ENCODE data around the gene LRRC47. TPM values are rescaled to one million over a fixed set of nuclear protein-coding genes. Genes with fewer than 3 reads are reported as not detected.

LRRC47 gene
- total RNA-seq, 2 donors from 2014 or later: 31.9 to 42.7 TPM

DNA sequence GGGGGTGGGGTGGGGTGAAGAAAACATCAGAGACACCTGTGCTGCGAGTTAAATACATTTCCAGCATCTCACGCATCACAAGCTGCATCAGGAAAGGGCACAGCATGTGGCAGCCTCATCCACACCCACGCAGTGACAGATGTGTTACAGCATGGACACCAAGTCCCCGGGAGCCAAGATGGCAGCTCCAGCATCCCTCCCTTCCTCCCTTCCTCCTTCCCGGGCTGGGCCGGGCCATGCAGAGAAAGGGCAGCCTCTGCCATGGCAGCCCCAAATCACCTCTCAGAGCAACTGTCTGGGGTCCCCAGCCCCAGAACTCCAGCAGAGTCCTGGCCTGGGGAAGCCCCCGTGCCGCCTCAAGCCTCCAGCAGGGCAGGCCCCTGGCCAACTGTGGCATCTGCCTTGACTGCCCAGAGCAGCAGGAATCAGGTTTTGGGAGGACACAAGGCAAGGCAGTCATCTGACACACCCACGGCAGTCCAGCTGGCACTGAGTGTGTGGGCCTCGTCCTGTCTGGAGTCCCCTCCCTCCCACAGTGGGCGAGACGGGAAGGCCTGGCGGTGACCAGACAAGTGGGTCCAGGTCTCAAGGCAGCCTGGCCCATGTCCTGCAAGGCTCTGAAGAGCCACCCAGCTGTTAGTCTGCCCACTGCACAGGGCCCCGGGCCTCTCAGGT, 17.6 kb downstream of the LRRC47 start:
- peaks cover 11% of the 10 kb centered on the region for H3K4me1 ChIP-seq
- intact Hi-C loops (cut with DNase I): no loop called here
- peaks cover 13% of the 10 kb centered on the region for H3K36me3 ChIP-seq
- no peak for DNase-seq
- no peak overlapping the region for H3K4me3 ChIP-seq
- H3K9ac ChIP-seq (ENCODE audit: low read depth in 2 of 2, low read length in 2 of 2): no peak overlapping the region
- TF ChIP-seq, protein P1, sequence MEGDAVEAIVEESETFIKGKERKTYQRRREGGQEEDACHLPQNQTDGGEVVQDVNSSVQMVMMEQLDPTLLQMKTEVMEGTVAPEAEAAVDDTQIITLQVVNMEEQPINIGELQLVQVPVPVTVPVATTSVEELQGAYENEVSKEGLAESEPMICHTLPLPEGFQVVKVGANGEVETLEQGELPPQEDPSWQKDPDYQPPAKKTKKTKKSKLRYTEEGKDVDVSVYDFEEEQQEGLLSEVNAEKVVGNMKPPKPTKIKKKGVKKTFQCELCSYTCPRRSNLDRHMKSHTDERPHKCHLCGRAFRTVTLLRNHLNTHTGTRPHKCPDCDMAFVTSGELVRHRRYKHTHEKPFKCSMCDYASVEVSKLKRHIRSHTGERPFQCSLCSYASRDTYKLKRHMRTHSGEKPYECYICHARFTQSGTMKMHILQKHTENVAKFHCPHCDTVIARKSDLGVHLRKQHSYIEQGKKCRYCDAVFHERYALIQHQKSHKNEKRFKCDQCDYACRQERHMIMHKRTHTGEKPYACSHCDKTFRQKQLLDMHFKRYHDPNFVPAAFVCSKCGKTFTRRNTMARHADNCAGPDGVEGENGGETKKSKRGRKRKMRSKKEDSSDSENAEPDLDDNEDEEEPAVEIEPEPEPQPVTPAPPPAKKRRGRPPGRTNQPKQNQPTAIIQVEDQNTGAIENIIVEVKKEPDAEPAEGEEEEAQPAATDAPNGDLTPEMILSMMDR (IDR thresholded peaks at IDR 0.05): no peak
- H3K27ac ChIP-seq: no peak overlapping the region
- H3K9me3 ChIP-seq: no peaks in the 10 kb centered on the region
- no peaks in the 10 kb centered on the region for H3K27me3 ChIP-seq

DNA sequence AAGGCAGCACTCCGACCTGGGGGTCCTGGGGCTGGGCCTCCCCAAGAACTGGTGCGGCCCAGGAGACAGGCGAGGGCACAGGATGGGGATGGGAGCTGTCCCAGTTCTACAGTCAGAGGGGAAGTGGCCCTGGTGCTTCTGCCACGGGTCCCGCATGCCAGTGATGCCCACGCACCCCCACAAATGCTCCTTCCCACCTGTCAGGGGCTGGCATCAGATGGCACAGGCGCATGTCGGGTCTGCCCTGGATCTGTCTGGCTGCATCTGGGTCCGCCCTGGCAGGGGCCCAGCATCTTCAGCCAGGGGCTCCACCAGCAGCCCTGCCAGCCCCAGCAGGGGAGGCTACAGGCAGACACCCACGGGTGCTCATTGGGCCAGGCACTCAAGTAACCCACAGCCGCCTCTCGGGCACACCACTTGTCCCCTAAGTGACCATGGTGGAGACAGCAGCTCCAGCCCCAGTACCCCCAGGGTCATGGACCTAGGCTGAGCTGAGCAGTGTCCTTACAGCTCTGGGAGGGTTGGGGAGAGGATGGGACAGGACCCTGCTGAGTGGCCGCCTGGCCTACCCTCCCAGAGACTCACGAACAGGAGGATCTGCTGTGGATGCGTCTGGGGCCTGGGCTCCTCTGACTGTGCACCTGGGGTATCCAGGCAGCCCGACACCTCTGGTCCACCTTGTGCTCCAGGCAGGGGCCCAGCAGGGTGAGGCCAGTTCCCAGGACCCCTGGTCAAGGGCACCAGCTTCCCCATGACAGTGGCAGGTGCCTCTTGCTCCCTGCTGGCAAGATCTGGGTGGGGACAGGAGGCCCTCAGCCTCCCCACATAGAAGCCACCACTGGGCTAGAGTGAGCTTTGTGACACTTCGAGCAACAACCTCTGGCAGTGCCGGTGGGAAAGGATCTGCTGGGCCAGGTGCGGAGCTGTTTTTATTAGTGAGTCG, 18.4 kb downstream of the LRRC47 start:
- intact Hi-C loops (cut with DNase I): no loop called here
- DNase-seq: no peak
- peaks cover 11% of the 10 kb centered on the region for H3K4me1 ChIP-seq

DNA sequence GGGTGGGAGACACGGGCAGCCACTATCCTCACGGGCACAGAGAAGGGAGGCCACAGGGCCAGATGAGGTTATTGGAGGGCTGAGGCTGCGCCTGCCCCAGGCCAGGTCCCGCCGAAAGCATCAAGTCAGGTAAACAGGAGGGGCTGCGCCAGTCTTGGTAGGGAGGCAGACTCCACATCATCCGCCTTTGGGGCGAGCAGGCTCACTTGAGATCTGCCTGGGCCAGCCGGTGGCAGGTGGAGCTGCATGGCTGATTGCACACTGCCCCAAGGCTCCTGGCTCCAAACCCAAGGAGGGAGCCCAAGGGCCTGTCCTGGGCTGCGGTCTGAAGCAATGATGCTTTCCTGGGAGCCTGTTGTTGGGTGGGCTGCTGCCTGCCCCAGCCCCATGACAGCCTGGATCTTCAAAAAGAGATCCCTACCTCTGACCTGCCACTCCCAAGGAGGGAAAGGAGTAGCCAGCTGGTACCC, 19.2 kb downstream of the LRRC47 start:
- TF ChIP-seq, protein P1 (IDR thresholded peaks at IDR 0.05): no peak
- Histone ChIP-seq H3K27ac (no peak overlapping the region), H3K27me3 (no peaks in the 10 kb centered on the region), H3K4me1 (peaks cover 11% of the 10 kb centered on the region), H3K36me3 (peaks cover 3% of the 10 kb centered on the region), H3K9me3 (no peaks in the 10 kb centered on the region), H3K4me3 (no peak overlapping the region), H3K9ac (ENCODE audit: low read depth in 2 of 2, low read length in 2 of 2) (no peak overlapping the region)
- DNase-seq: no peak
- intact Hi-C loops (cut with DNase I): no loop called here

More for the DNA sequence above, 18.4 kb downstream of the LRRC47 start:
- Histone ChIP-seq H3K27ac (no peak overlapping the region), H3K4me3 (no peak overlapping the region), H3K27me3 (no peaks in the 10 kb centered on the region), H3K36me3 (peaks cover 11% of the 10 kb centered on the region), H3K9me3 (no peaks in the 10 kb centered on the region), H3K9ac (ENCODE audit: low read depth in 2 of 2, low read length in 2 of 2) (no peak overlapping the region)
- TF ChIP-seq, protein P1 (IDR thresholded peaks at IDR 0.05): no peak

DNA sequence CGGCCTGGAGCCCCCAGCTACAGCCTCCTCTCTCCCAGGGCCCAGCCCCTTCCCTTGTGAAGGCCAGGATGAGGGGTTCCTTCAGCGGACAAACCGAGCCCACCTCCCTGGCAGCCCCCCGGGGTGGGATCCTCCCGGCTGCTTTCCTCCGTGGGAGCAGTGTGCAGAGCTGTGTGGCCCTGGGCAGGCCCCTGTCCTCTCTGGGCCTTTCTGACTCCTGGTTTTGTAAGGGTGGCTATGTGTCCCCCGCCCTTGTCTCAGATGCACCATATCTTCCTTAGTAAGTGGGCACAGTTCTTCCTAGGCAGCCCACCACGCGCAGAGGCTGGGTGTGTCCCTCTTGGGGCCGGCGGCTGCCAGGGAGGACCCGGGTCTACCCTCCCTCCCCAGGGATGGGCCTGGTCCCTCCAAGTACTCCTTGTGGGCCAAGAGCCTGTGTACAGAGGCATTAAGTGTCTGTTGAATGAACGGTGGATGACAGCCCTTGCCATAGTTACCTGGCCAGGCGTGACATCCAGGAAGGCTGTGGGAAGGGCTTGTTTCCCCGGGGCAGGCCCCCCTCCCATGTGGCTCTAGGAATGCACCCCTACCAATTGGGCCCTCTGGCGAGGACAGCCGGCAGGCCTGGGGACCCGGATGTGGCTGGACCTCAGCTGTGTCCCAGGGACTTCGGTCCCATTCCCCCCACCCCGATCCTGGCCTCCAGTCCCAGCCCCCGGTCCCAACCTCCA, 19.9 kb downstream of the LRRC47 start:
- DNase-seq: no peak
- intact Hi-C loops (cut with DNase I): no loop called here
- Histone ChIP-seq H3K27ac (no peak overlapping the region), H3K36me3 (no peaks in the 10 kb centered on the region), H3K27me3 (no peaks in the 10 kb centered on the region), H3K9me3 (no peaks in the 10 kb centered on the region), H3K9ac (ENCODE audit: low read depth in 2 of 2, low read length in 2 of 2) (no peak overlapping the region), H3K4me1 (peaks cover 11% of the 10 kb centered on the region), H3K4me3 (no peak overlapping the region)
- TF ChIP-seq, protein P1 (IDR thresholded peaks at IDR 0.05): no peak

Data from colonic mucosa (tissue), 4 donors.